PC-3 (cell line): ENCODE results near the gene TTC19.

Experiments
- CTCF ChIP-seq: fragments of 300-600 bp; sonication (generic); conservative IDR thresholded peaks from 2 replicates; pipeline ENCODE4 v1.5.1; 2017; ENCODE audit warnings: antibody characterized with exemption, low read depth, mild to moderate bottlenecking, low read length
- EZH2 ChIP-seq: fragments of 300-600 bp; sonication (generic); IDR thresholded peaks from one replicate; pipeline ENCODE4 v1.6.1; 2017; ENCODE audit warnings: antibody characterized with exemption, mild to moderate bottlenecking, low read length; ENCODE audit not compliant: unreplicated experiment

GRCh38 chr17:15981208-15981607 lies 18.4 kb upstream of the TTC19 start:
- TF ChIP-seq CTCF (no peak), EZH2 (no peak)
